HCT116 (cell line): ENCODE measurements around the gene CDH13.

Source experiments
- CTCF ChIP-seq, 3 experiments: fragments of 200-600 bp in 1 of 3; sonication (generic) in 1 of 3; IDR thresholded peaks in 2 of 3; conservative IDR thresholded peaks in 1 of 3; 2 replicates each; pipeline ENCODE4 v1.5.1; 2012 to 2017; ENCODE audit warnings: low read depth in 2 of 3, low read length in 2 of 3, antibody characterized with exemption in 1 of 3, borderline replicate concordance in 1 of 3, control low read depth in 1 of 3, mild to moderate bottlenecking in 1 of 3, mixed read lengths in 1 of 3, mixed run types in 1 of 3, moderate library complexity in 1 of 3; ENCODE audit not compliant: insufficient read depth in 1 of 3
- JUND ChIP-seq: IDR thresholded peaks from 2 replicates; pipeline ENCODE4 v1.6.1; 2012
- POLR2A ChIP-seq: IDR thresholded peaks from 2 replicates; pipeline ENCODE4 v1.7.0; 2011; ENCODE audit warnings: borderline replicate concordance; ENCODE audit not compliant: insufficient read depth, insufficient read length; ENCODE audit errors: extremely low read depth
- ZNF274 ChIP-seq: fragments of 200-500 bp; sonication (Bioruptor generic); IDR thresholded peaks from 2 replicates; pipeline ENCODE4 v1.6.1; 2014; ENCODE audit warnings: mild to moderate bottlenecking, low read depth, low read length, inconsistent platforms
- TF ChIP-seq, protein P1 (sequence below): IDR thresholded peaks from 2 replicates; pipeline ENCODE4 v1.6.1; 2012; ENCODE audit warnings: low read depth

DNA sequence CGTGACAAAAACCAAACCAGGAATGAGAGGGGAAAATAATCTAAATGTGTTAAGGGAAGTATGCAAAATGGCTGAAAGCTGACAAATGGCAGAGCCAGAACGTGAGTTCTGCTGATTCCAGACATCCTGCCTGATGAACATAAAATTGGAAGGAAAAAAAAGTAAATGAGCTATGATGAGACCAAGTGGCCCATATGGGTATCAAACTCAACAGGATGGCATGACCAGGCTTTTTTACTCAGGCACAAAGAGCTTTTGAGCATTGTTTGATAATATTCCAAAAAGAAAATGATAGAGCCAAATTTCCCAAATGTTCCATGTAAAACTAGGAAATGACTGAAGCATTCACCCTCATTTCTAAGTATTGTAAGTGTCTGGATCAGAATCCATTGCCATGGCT is 449.2 kb downstream of the CDH13 start:
- TF ChIP-seq, protein P1, sequence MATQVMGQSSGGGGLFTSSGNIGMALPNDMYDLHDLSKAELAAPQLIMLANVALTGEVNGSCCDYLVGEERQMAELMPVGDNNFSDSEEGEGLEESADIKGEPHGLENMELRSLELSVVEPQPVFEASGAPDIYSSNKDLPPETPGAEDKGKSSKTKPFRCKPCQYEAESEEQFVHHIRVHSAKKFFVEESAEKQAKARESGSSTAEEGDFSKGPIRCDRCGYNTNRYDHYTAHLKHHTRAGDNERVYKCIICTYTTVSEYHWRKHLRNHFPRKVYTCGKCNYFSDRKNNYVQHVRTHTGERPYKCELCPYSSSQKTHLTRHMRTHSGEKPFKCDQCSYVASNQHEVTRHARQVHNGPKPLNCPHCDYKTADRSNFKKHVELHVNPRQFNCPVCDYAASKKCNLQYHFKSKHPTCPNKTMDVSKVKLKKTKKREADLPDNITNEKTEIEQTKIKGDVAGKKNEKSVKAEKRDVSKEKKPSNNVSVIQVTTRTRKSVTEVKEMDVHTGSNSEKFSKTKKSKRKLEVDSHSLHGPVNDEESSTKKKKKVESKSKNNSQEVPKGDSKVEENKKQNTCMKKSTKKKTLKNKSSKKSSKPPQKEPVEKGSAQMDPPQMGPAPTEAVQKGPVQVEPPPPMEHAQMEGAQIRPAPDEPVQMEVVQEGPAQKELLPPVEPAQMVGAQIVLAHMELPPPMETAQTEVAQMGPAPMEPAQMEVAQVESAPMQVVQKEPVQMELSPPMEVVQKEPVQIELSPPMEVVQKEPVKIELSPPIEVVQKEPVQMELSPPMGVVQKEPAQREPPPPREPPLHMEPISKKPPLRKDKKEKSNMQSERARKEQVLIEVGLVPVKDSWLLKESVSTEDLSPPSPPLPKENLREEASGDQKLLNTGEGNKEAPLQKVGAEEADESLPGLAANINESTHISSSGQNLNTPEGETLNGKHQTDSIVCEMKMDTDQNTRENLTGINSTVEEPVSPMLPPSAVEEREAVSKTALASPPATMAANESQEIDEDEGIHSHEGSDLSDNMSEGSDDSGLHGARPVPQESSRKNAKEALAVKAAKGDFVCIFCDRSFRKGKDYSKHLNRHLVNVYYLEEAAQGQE, result no peak
- TF ChIP-seq CTCF (IDR thresholded peaks at IDR 0.05 in 2 of 3, conservative IDR thresholded peaks at IDR 0.05 in 1 of 3; ENCODE audit: borderline replicate concordance in 1 of 3, insufficient read depth in 1 of 3, low read depth in 2 of 3, low read length in 2 of 3) (no peak), JUND (no peak), POLR2A (no peak), ZNF274 (no peak)
